ENCODE measurements around the gene FBXL14. TPM values are rescaled to one million over a fixed set of nuclear protein-coding genes. Genes with fewer than 3 reads are reported as not detected.

The FBXL14 gene
- total RNA-seq, 6 donors from 2014 or later: 8.5 to 22.0 (median 14.4) TPM

DNA sequence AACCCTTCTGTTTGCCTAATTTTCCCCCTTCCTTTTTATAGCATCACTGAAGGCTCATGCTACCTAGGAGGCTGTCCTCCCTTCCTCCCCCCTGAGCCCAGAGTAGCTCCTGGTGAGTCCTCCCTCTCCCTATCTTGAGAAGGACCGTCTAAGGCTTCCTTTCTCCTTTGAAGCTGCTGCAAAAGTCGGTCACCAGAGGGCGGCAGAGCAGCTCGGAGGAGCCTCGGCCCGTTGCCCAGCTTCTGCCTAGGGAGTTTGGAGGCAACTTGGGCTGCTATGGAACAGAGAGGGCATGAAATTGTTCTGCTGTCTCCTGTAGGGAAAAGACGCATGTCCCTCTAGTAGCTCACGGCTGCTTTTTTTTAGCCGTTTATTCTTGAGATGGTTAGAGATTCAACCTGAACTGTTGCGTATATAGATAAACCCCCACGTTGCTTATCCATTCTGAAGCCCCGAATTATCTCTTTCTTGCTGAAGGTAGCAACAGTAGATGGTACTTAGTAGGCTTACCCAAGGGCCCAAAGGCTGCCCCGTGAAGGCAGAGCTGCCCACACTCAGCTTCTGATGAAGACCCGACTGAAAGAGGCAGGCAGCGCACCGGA lies 40.3 kb upstream of the FBXL14 start:
- Histone ChIP-seq H3K27ac (no peak overlapping the region), H3K4me3 (no peak overlapping the region), H3K9me3 (no peaks in the 10 kb centered on the region), H3K27me3 (peaks cover 0 to 8% (median 0%) of the 10 kb centered on the region in 4 donors), H3K4me1 (peaks cover 16 to 31% (median 25%) of the 10 kb centered on the region in 4 donors), H3K36me3 (peaks cover 0 to 2% (median 0%) of the 10 kb centered on the region in 4 donors)
- ATAC-seq (ENCODE audit: low FRiP score in 2 of 2) (peak; percentile 79 to 85), DNase-seq (peak; percentile 77 to 78)
- 36 to 40% methylated on average over 16 of the region's 16 CpGs for WGBS, 2 donors
- TF ChIP-seq CTCF (IDR thresholded peaks at IDR 0.05): peak; percentile 65 to 79 (median 76)
- TF ChIP-seq POLR2AphosphoS5 (IDR thresholded peaks at IDR 0.05): no peak

GRCh38 chr12:1634149-1634548 lies 39.8 kb upstream of the FBXL14 start:
- Histone ChIP-seq H3K27me3 (peaks cover 0 to 9% (median 0%) of the 10 kb centered on the region in 4 donors), H3K36me3 (no peaks in the 10 kb centered on the region), H3K9me3 (no peaks in the 10 kb centered on the region), H3K4me3 (no peak overlapping the region), H3K4me1 (peaks cover 21 to 36% (median 29%) of the 10 kb centered on the region in 4 donors), H3K27ac (no peak overlapping the region)
- ATAC-seq (ENCODE audit: low FRiP score in 2 of 2) (no peak), DNase-seq (no peak)
- TF ChIP-seq POLR2AphosphoS5 (IDR thresholded peaks at IDR 0.05) (no peak), EP300 (IDR thresholded peaks at IDR 0.05) (no peak), CTCF (IDR thresholded peaks at IDR 0.05) (no peak), POLR2A (IDR thresholded peaks at IDR 0.05) (no peak)
- WGBS, 2 donors: 58 to 66% methylated on average over 7 of the region's 7 CpGs

- no peaks in the 10 kb centered on the region for H3K36me3 ChIP-seq
- H3K27ac ChIP-seq: no peak overlapping the region
- H3K4me3 ChIP-seq: no peak overlapping the region
- no peak for DNase-seq
- TF ChIP-seq EP300 (IDR thresholded peaks at IDR 0.05): no peak
- no peak for TF ChIP-seq CTCF (IDR thresholded peaks at IDR 0.05)
- TF ChIP-seq POLR2A (IDR thresholded peaks at IDR 0.05): no peak
- TF ChIP-seq POLR2AphosphoS5 (IDR thresholded peaks at IDR 0.05): no peak
- ATAC-seq (ENCODE audit: low FRiP score in 2 of 2): no peak
- peaks cover 0 to 9% (median 0%) of the 10 kb centered on the region in 4 donors for H3K27me3 ChIP-seq
- H3K9me3 ChIP-seq: no peaks in the 10 kb centered on the region
- 60 to 72% methylated on average over 3 of the region's 3 CpGs for WGBS, 2 donors
- peaks cover 21 to 38% (median 29%) of the 10 kb centered on the region in 4 donors for H3K4me1 ChIP-seq
Measured at GRCh38 chr12:1633459-1633858, 39.1 kb upstream of the FBXL14 start.

DNA sequence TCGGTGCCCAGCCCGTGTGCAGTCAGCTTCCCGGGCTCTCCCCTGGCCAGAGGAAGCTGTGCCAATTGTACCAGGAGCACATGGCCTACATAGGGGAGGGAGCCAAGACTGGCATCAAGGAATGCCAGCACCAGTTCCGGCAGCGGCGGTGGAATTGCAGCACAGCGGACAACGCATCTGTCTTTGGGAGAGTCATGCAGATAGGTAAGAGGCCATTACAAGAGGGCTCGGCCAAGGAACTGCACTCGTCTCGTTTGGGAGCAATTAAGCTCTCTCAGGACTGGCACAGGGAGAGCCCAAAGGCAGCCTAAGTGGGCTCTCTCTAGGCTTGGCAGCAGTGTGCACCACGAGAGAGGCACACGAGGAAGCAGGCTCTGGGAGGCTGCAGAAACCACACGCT lies 38.3 kb upstream of the FBXL14 start:
- no peak overlapping the region for H3K27ac ChIP-seq
- no peaks in the 10 kb centered on the region for H3K36me3 ChIP-seq
- H3K4me3 ChIP-seq: no peak overlapping the region
- no peaks in the 10 kb centered on the region for H3K9me3 ChIP-seq
- ATAC-seq (ENCODE audit: low FRiP score in 2 of 2): no peak
- no peak for DNase-seq
- H3K27me3 ChIP-seq: peaks cover 0 to 9% (median 0%) of the 10 kb centered on the region in 4 donors
- WGBS, 2 donors: 80 to 83% methylated on average over 3 to 14 of the region's 14 CpGs
- TF ChIP-seq POLR2AphosphoS5 (IDR thresholded peaks at IDR 0.05) (no peak), CTCF (IDR thresholded peaks at IDR 0.05) (no peak), EP300 (IDR thresholded peaks at IDR 0.05) (no peak), POLR2A (IDR thresholded peaks at IDR 0.05) (no peak)
- H3K4me1 ChIP-seq: peaks cover 21 to 38% (median 29%) of the 10 kb centered on the region in 4 donors

Data from upper lobe of left lung (tissue), 6 donors.